Brain microvascular endothelial cell (primary cell): ENCODE measurements around the gene UBR7.
"Not testable (repeated sequence)": the region's sequence is repeated elsewhere in the genome, so short reads cannot be mapped to it uniquely, and the experiment has no call there.

Experiments
- DNase-seq: peaks from one replicate; pipeline ENCODE4 v3.0.0-alpha.2; 2020
- H3K27ac ChIP-seq: fragments of 250-450 bp; sonication (Bioruptor Pico); 2 replicates; pipeline ENCODE4 v1.5.1; 2020; ENCODE audit warnings: mild to moderate bottlenecking, moderate library complexity
- H3K27me3 ChIP-seq: fragments of 250-450 bp; sonication (Bioruptor Pico); replicated peaks from 2 replicates; pipeline ENCODE4 v1.5.1; 2020; ENCODE audit warnings: mild to moderate bottlenecking
- H3K36me3 ChIP-seq: fragments of 250-450 bp; sonication (Bioruptor Pico); replicated peaks from 2 replicates; pipeline ENCODE4 v1.5.1; 2020; ENCODE audit warnings: mild to moderate bottlenecking
- H3K4me3 ChIP-seq: 2 replicates; pipeline ENCODE4 v1.5.1; 2011; ENCODE audit warnings: low read depth, mild to moderate bottlenecking, control low read depth, low read length, moderate library complexity
- CTCF ChIP-seq: IDR thresholded peaks from 2 replicates; pipeline ENCODE4 v1.5.1; 2011; ENCODE audit warnings: low read depth, mild to moderate bottlenecking, moderate library complexity, low read length, control low read depth, inconsistent platforms; ENCODE audit errors: missing control alignments
- in situ Hi-C: cut with HindIII; loops from 2 replicates; pipeline ENCODE4 v1.10.0; 2017; ENCODE audit warnings: low sequenced_read_pairs, low pct_ligation_motif_present

UBR7 gene

DNA sequence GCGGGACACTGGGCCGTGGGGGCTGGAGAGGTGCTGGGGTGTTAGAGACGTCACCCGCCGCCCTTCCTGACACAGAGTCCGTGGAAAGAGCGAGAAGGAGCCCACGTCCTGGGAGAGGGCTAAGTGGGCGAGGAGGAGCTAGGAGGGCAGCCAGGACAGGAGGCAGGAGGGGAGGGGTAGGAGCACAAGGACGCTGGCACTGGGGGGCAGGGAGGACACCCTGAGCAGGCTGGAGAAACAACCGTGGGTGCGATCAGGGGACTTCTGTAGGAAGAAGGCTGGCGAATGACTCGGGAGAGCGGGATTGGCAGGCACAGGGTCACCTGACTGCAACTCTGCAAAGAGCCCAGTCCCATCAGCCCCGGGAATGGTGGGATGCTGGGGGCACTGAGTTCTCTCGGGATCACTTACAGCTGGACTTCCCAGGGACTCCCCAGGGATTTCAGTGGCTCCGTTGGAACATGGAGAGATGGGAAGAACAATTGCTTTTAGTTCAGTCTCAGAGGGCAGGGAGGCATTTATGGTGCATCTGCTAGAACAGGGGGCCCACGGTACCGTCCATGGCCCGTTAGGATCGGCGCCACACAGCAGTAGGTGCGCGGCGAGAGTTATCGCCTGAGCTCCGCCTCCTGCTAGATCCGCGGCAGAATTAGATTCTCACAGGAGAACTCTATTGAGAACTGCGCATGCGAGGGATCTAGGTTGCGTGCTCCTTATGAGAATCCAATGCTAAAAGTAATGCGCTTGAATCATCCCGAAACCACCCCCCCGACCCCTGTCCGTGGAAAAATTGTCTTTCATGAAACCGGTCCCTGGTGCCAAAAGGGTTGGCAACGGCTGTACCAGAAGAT is 24.3 kb downstream of the UBR7 start:
- no peak for TF ChIP-seq CTCF
- no peaks in the 10 kb centered on the region for H3K36me3 ChIP-seq
- DNase-seq, result peak; percentile 51
- in situ Hi-C loops, result no loop called here
- peak overlapping the region; percentile 49 for H3K27ac ChIP-seq
- no peaks in the 10 kb centered on the region for H3K27me3 ChIP-seq
- peak overlapping the region; percentile 64 for H3K4me3 ChIP-seq

- no peak overlapping the region for H3K27ac ChIP-seq
- H3K36me3 ChIP-seq, result no peaks in the 10 kb centered on the region
- no peak for DNase-seq
- in situ Hi-C loops, result no loop called here
- H3K4me3 ChIP-seq, result peak overlapping the region; percentile 64
- H3K27me3 ChIP-seq, result no peaks in the 10 kb centered on the region
- no peak for TF ChIP-seq CTCF
These were observed 25.1 kb downstream of the UBR7 start for GRCh38 chr14:93232159-93232558.

DNA sequence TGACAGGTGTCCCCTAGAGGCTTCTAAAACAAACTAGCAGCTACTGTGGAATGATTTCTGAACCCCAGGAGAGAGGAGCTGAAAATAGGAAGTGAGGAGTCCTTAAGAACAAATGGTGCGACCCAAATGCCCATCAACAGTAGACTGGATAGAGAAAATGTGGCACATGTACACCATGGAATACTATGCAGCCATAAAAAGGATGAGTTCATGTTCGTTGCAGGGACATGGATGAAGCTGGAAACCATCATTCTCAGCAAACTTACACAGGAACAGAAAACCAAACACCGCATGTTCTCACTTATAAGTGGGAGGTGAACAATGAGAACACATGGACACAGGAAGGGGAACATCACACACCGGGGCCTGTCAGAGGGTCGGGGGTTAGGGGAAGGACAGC is 26.0 kb downstream of the UBR7 start:
- H3K27me3 ChIP-seq, H3K4me3 ChIP-seq, H3K27ac ChIP-seq, in situ Hi-C loops, H3K36me3 ChIP-seq, DNase-seq: not testable (repeated sequence)

- Histone ChIP-seq H3K27ac (no peak overlapping the region), H3K4me3 (no peak overlapping the region), H3K36me3 (no peaks in the 10 kb centered on the region), H3K27me3 (no peaks in the 10 kb centered on the region)
- in situ Hi-C loops, result no loop called here
- peak; percentile 72 for DNase-seq
- no peak for TF ChIP-seq CTCF
These were observed 27.7 kb downstream of the UBR7 start for GRCh38 chr14:93234798-93235197.

DNA sequence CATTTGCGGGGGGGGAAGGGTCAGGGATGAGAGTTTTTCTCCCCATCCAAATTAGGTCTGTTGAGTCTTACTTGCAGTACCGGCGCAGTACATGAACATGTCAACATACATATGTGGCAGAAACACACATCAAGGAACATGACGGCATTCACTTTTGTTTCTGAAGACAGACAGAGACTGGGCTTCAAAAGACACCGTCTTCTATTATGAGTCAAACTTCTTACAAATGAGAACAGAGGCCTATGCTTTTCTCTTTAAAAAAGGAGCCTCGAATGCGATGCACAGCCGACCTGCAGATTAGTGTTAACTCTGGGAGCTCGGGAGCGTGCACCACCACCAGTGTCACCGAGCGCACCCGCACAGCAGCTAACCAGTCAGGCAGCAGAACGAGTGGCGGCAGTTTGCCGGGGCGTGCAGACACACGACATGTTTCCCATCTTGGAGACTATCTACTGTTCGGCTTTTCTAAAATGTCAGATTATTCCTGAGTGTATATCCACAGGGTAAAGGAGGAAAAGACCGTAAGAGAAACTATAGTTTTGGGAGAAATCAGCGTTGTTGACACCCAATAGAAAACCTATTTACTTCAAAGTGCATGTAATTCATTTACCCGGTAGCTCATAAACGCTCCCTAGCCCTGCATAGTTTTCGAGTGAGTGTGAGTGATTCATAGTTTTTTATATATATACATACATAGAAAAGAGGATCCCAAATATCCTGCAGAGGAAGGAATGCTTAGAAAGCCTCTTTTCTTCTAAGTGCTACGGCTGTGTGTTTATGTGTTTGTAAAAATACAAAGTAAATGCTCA is 33.0 kb downstream of the UBR7 start:
- peak; percentile 56 for DNase-seq
- Histone ChIP-seq H3K4me3 (no peak overlapping the region), H3K36me3 (peaks cover 13% of the 10 kb centered on the region), H3K27me3 (no peaks in the 10 kb centered on the region), H3K27ac (no peak overlapping the region)
- TF ChIP-seq CTCF, result no peak
- in situ Hi-C loops, result no loop called here

GRCh38 chr14:93240678-93241000 is 33.6 kb downstream of the UBR7 start:
- in situ Hi-C loops, result no loop called here
- no peak overlapping the region for H3K27ac ChIP-seq
- no peaks in the 10 kb centered on the region for H3K27me3 ChIP-seq
- DNase-seq, result no peak
- H3K36me3 ChIP-seq, result peaks cover 19% of the 10 kb centered on the region
- H3K4me3 ChIP-seq, result no peak overlapping the region
- no peak for TF ChIP-seq CTCF
